OCI-LY3 (cell line): ENCODE data around the gene ZNF280A.

ENCODE experiments used
- H2AFZ ChIP-seq: fragments of 200-600, 300-600 bp; shearing (Covaris generic); 2 replicates; pipeline ENCODE4 v1.6.0; 2014; ENCODE audit warnings: antibody characterized with exemption, low read depth, low read length
- H3K27ac ChIP-seq: fragments of 200-600, 300-600 bp; sonication (generic); 2 replicates; pipeline ENCODE4 v1.5.1; 2014; ENCODE audit warnings: mild to moderate bottlenecking, low read length, moderate library complexity, mixed read lengths
- H3K27me3 ChIP-seq: fragments of 200-600, 300-600 bp; sonication (generic); 2 replicates; pipeline ENCODE4 v1.6.1; 2014; ENCODE audit warnings: low read depth, low read length, mixed read lengths
- H3K36me3 ChIP-seq: fragments of 200-600, 300-600 bp; sonication (generic); replicated peaks from 2 replicates; pipeline ENCODE3; 2014; ENCODE audit warnings: low read depth, low read length, mixed read lengths
- H3K4me1 ChIP-seq: fragments of 300-600, 200-600 bp; sonication (generic); 2 replicates; pipeline ENCODE4 v1.6.1; 2014; ENCODE audit warnings: low read length, mixed read lengths
- H3K4me2 ChIP-seq: fragments of 200-600, 300-600 bp; sonication (generic); 2 replicates; pipeline ENCODE4 v1.6.1; 2014; ENCODE audit warnings: low read length, mixed read lengths
- H3K4me3 ChIP-seq: fragments of 300-600, 200-600 bp; sonication (generic); 2 replicates; pipeline ENCODE4 v1.5.1; 2014; ENCODE audit warnings: antibody characterized with exemption, mild to moderate bottlenecking, low read length, moderate library complexity
- H3K79me2 ChIP-seq: fragments of 300-600, 200-600 bp; shearing (Covaris generic); 2 replicates; pipeline ENCODE4 v1.6.1; 2014; ENCODE audit warnings: mild to moderate bottlenecking, low read length, mixed read lengths
- H3K9ac ChIP-seq: fragments of 300-600, 200-600 bp; shearing (Covaris generic); 2 replicates; pipeline ENCODE4 v1.6.0; 2014; ENCODE audit warnings: mild to moderate bottlenecking, low read length, moderate library complexity
- H3K9me3 ChIP-seq: fragments of 200-600, 300-600 bp; shearing (Covaris generic); 2 replicates; pipeline ENCODE4 v1.6.1; 2014; ENCODE audit warnings: low read length, mixed read lengths; ENCODE audit not compliant: insufficient read depth
- H4K20me1 ChIP-seq: fragments of 200-600, 300-600 bp; sonication (generic); 2 replicates; pipeline ENCODE4 v1.6.1; 2016; ENCODE audit warnings: low read length, mixed read lengths; ENCODE audit not compliant: insufficient read depth
- EZH2phosphoT487 ChIP-seq: fragments of 200-600 bp; shearing (Covaris generic); IDR thresholded peaks from 2 replicates; pipeline ENCODE4 v1.6.1; 2018; ENCODE audit warnings: antibody characterized with exemption, mixed run types, low read depth
- TF ChIP-seq, protein P1 (sequence below): fragments of 200-600, 300-600 bp; sonication (generic); IDR thresholded peaks from 2 replicates; pipeline ENCODE4 v1.5.1; 2014; ENCODE audit warnings: antibody characterized with exemption, low read length, low read depth

ZNF280A gene, protein sequence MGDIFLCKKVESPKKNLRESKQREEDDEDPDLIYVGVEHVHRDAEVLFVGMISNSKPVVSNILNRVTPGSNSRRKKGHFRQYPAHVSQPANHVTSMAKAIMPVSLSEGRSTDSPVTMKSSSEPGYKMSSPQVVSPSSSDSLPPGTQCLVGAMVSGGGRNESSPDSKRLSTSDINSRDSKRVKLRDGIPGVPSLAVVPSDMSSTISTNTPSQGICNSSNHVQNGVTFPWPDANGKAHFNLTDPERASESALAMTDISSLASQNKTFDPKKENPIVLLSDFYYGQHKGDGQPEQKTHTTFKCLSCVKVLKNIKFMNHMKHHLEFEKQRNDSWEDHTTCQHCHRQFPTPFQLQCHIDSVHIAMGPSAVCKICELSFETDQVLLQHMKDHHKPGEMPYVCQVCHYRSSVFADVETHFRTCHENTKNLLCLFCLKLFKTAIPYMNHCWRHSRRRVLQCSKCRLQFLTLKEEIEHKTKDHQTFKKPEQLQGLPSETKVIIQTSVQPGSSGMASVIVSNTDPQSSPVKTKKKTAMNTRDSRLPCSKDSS

DNA sequence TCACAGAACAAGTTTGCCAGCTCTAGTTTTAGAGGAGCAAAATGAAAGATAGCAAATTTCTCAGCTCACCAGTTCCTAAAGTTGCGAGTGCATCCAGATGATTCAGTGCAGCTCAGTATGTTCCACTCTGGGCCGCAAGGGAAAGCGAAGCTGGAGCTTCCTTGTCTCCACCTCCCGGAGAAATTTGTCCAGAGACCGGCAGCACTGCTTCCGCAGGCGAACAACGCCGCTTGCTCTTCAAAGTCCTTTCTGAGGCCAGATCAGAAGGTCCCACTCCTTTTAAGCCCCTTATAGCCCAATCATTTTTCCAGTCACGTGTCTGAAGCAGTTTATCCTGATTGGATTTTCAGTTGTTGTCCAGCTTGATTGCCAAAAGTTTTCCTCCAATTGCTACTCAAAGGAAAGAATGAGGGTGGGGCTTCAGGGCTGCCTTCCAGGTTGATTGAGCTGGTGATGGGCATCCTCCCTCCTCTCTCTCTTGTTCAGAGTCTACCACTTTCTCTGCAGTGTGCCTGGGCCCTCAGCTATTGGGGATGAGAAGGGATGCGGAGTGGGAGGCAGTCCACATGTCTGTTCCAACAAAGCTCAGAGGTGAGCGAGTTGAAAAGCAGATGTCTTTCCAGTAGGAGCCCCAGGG lies at the start of gene ZNF280A:
TSS of gene ZNF280A (minus strand) at position 251 of the 637 bp plus-strand sequence. CDS start 4,640 bp downstream, outside the sequence.
- H3K27me3 ChIP-seq: no peaks in the 10 kb centered on the region
- H4K20me1 ChIP-seq: no peaks in the 10 kb centered on the region
- H3K36me3 ChIP-seq: no peaks in the 10 kb centered on the region
- no peak within 1 kb of the TSS for H3K4me2 ChIP-seq
- no peak within 1 kb of the TSS for H3K4me3 ChIP-seq
- H3K27ac ChIP-seq: no peak within 1 kb of the TSS
- H3K4me1 ChIP-seq: peaks cover 17% of the 10 kb centered on the region
- H2AFZ ChIP-seq: no peak within 1 kb of the TSS
- no peaks in the 10 kb centered on the region for H3K79me2 ChIP-seq
- TF ChIP-seq, protein P1, sequence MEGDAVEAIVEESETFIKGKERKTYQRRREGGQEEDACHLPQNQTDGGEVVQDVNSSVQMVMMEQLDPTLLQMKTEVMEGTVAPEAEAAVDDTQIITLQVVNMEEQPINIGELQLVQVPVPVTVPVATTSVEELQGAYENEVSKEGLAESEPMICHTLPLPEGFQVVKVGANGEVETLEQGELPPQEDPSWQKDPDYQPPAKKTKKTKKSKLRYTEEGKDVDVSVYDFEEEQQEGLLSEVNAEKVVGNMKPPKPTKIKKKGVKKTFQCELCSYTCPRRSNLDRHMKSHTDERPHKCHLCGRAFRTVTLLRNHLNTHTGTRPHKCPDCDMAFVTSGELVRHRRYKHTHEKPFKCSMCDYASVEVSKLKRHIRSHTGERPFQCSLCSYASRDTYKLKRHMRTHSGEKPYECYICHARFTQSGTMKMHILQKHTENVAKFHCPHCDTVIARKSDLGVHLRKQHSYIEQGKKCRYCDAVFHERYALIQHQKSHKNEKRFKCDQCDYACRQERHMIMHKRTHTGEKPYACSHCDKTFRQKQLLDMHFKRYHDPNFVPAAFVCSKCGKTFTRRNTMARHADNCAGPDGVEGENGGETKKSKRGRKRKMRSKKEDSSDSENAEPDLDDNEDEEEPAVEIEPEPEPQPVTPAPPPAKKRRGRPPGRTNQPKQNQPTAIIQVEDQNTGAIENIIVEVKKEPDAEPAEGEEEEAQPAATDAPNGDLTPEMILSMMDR: no peak
- TF ChIP-seq EZH2phosphoT487: no peak
- no peak within 1 kb of the TSS for H3K9ac ChIP-seq
- H3K9me3 ChIP-seq: no peaks in the 10 kb centered on the region

DNA sequence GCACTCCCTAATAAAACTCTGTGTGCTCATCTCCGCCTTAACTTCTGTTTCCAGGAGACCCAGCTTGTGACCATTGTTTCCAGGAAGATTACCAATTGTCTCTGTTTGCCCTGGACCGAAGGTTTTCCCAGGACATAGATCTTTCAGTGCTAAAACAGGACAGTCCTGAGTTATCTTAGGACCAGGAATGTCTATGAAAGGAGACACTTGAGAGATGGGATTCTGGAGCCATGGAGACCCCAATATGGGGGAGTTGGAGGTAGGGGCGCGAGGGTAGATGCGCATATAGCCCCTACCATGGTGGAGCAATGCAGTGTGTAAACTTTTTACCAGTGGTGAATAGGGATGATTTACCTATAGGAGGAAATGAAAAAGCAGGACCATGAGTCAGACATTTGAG lies 49.1 kb upstream of the ZNF280A start:
- Histone ChIP-seq H3K9ac (no peak overlapping the region), H3K4me3 (no peak overlapping the region), H3K79me2 (no peaks in the 10 kb centered on the region), H2AFZ (no peak overlapping the region), H4K20me1 (no peaks in the 10 kb centered on the region), H3K36me3 (no peaks in the 10 kb centered on the region), H3K27me3 (peaks cover 13% of the 10 kb centered on the region; the same call in 1 of the 2 replicates), H3K4me1 (peaks cover 5% of the 10 kb centered on the region; the same call in 1 of the 2 replicates), H3K4me2 (no peak overlapping the region), H3K9me3 (no peaks in the 10 kb centered on the region), H3K27ac (no peak overlapping the region)
- TF ChIP-seq, protein P1: no peak
- no peak for TF ChIP-seq EZH2phosphoT487

DNA sequence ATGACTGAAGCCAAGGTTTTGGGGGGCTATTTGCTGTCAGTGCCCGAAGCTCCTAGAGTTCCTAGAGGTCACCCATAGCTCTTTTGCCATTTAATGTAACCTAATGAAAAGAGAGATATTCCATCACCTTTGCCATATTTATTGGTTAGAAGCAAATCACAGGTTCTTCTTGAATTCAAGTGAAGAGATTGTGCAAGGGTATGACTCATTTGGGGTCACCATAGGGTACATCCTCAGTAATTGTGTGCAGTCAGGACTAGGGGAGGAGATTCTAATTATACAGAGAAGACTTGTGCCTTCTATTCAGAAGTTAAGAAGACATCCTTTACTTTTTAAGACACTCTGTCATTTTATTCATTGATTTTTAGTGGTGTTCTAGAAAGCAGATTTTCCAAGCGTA lies 45.9 kb upstream of the ZNF280A start:
- Histone ChIP-seq H3K9ac (no peak overlapping the region), H3K27ac (no peak overlapping the region), H3K79me2 (no peaks in the 10 kb centered on the region), H4K20me1 (no peaks in the 10 kb centered on the region), H3K36me3 (no peaks in the 10 kb centered on the region), H3K9me3 (no peaks in the 10 kb centered on the region), H3K27me3 (peaks cover 13% of the 10 kb centered on the region; the same call in 1 of the 2 replicates), H2AFZ (no peak overlapping the region), H3K4me3 (no peak overlapping the region), H3K4me2 (no peak overlapping the region), H3K4me1 (peaks cover 5% of the 10 kb centered on the region; the same call in 1 of the 2 replicates)
- TF ChIP-seq, protein P1: no peak
- no peak for TF ChIP-seq EZH2phosphoT487
